ENCODE data around the gene WDR6.
A peak's percentile ranks its signal among the peaks of the same experiment; 100 is the strongest.

The WDR6 gene

GRCh38 chr3:49007068-49007770, at the start of gene WDR6:
Gene WDR6 (plus strand): TSS chr3:49007391. CDS start chr3:49007432, 41 bp downstream.
- peak; percentile 89 for DNase-seq (ENCODE audit: low spot score)

- no peak for DNase-seq (ENCODE audit: low spot score)
These were observed 46.3 kb upstream of the WDR6 start for GRCh38 chr3:48960841-48961413.

- DNase-seq (ENCODE audit: low spot score), result no peak
These were observed 44.9 kb upstream of the WDR6 start for GRCh38 chr3:48962340-48962739.

GRCh38 chr3:48962939-48963338, 44.3 kb upstream of the WDR6 start:
- DNase-seq (ENCODE audit: low spot score), result no peak

GRCh38 chr3:48963591-48963990, 43.6 kb upstream of the WDR6 start:
- DNase-seq (ENCODE audit: low spot score), result no peak

GRCh38 chr3:48966367-48966766, 40.8 kb upstream of the WDR6 start:
- no peak for DNase-seq (ENCODE audit: low spot score)

GRCh38 chr3:48966876-48967361, 40.3 kb upstream of the WDR6 start:
- DNase-seq (ENCODE audit: low spot score), result no peak

- no peak for DNase-seq (ENCODE audit: low spot score)
These were observed 36.6 kb upstream of the WDR6 start for GRCh38 chr3:48970586-48970985.

- no peak for DNase-seq (ENCODE audit: low spot score)
These were observed 32.9 kb upstream of the WDR6 start for GRCh38 chr3:48974076-48974864.

- DNase-seq (ENCODE audit: low spot score), result no peak
These were observed 27.7 kb upstream of the WDR6 start for GRCh38 chr3:48979451-48979850.

GRCh38 chr3:48980295-48980694, 26.9 kb upstream of the WDR6 start:
- DNase-seq (ENCODE audit: low spot score), result no peak

- DNase-seq (ENCODE audit: low spot score), result no peak
These were observed 25.2 kb upstream of the WDR6 start for GRCh38 chr3:48982016-48982415.

GRCh38 chr3:48982686-48983085, 24.5 kb upstream of the WDR6 start:
- no peak for DNase-seq (ENCODE audit: low spot score)

- no peak for DNase-seq (ENCODE audit: low spot score)
These were observed 24.1 kb upstream of the WDR6 start for GRCh38 chr3:48983096-48983495.

GRCh38 chr3:48984663-48985062, 22.5 kb upstream of the WDR6 start:
- DNase-seq (ENCODE audit: low spot score), result no peak

GRCh38 chr3:48985831-48986376, 21.3 kb upstream of the WDR6 start:
- DNase-seq (ENCODE audit: low spot score), result no peak

GRCh38 chr3:48989126-48989795, 17.9 kb upstream of the WDR6 start:
- DNase-seq (ENCODE audit: low spot score), result no peak

- DNase-seq (ENCODE audit: low spot score), result peak; percentile 92
These were observed 17.2 kb upstream of the WDR6 start, which contains the start of gene P4HTM for GRCh38 chr3:48989796-48990635. Gene P4HTM (plus strand): TSS chr3:48990241. CDS start chr3:48990257, 16 bp downstream.

- DNase-seq (ENCODE audit: low spot score), result no peak
These were observed 16.3 kb upstream of the WDR6 start for GRCh38 chr3:48990636-48991469.

Data from putamen (tissue), 1 donor.